ENCODE measurements around the gene E2F3.
"Not testable (repeated sequence)": the region's sequence is repeated elsewhere in the genome, so short reads cannot be mapped to it uniquely, and the experiment has no call there.

The E2F3 gene

GRCh38 chr6:20467437-20467836, 65.8 kb downstream of the E2F3 start:
- no peak for DNase-seq (ENCODE audit: low read depth in 2 of 2)

- no peak for DNase-seq (ENCODE audit: low read depth in 2 of 2)
These were observed 66.5 kb downstream of the E2F3 start for GRCh38 chr6:20468209-20468608.

DNA sequence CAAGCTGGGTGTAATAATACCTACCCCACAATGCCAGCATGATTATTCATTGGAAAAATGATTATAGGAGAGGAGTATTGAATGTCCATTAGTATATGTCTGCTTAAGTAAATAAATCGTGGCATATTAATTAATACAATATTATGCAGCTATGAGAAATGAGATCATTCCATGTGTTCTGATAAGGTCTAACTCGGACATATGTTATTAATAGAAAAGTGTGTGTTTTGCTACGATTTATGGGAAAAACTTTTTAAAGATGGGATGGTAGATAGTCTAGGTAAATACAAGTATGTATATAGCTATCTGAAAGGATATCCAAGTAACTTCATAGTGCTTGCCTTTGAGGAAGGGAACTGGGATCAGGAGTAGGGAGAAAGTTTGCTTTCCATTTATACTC, 71.1 kb downstream of the E2F3 start:
- DNase-seq (ENCODE audit: low read depth in 2 of 2) = no peak

DNA sequence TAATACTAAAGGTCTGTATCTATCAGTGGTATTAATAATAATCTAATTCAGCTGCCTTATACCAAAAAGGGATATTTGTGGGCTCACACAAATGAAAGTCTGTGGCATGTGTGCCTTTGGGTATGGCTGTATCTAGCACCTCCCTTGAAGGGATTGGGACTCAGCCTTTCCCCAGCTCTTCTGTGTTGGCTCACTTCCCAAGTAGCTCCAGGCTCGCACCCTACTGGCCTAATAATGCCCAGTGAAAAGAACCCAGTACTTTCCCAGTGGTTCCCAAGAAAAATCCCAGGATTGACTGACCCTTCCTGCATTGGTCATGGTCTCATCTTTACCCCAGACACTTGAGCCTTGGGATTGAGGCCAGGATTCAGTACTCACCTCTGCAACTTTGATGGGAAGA, 71.8 kb downstream of the E2F3 start:
- DNase-seq (ENCODE audit: low read depth in 2 of 2) = no peak

- no peak for DNase-seq (ENCODE audit: low read depth in 2 of 2)
These were observed 73.3 kb downstream of the E2F3 start for GRCh38 chr6:20474874-20475542.

DNA sequence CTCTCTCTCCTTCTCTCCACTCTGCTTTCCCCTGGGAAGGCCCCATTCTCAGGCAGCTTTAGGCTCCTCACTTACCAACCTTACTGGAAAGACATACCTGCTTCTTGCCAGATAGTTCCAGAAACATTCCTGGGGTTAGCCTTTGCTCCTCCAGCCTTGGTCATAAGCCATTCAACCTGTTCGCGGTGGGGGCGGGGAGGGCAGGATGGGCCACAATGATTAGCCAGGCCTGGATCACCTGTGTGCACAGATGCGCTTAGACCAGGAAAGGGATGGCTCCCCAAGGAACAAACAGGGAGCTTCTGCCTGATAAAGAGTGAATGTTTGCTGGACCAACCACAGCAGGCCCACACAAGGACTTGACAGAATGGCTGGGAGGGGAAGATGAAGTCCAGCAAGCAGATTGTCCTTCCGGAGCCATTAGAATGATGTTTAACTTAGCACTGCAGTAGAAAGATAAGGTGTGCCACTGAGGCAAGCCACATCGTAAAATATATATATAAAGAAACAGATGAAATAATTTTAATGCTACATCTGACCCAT, 74.9 kb downstream of the E2F3 start:
- DNase-seq (ENCODE audit: low read depth in 2 of 2) = no peak

GRCh38 chr6:20477485-20477884, 75.8 kb downstream of the E2F3 start:
- no peak for DNase-seq (ENCODE audit: low read depth in 2 of 2)

DNA sequence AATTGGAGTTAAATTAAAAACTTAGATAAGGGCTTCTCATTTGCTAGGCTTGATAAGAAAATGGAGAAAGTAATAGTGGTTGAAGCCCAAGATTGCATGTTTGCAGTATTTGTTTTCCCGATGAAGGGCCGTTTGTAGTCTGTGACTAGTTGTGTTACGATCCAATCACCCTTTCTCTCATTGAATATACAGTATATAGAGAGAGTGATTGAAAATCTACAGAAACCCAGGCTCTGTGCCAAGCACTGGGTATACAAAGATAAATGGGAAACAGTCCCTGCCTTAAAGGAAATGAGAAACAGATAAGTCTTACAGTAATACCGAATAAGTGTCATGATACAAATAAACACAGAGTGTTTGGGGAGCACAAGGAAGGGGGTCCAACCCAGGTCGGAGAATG, 77.4 kb downstream of the E2F3 start:
- no peak for DNase-seq (ENCODE audit: low read depth in 2 of 2)

- no peak for DNase-seq (ENCODE audit: low read depth in 2 of 2)
These were observed 77.8 kb downstream of the E2F3 start for GRCh38 chr6:20479526-20479925.

DNA sequence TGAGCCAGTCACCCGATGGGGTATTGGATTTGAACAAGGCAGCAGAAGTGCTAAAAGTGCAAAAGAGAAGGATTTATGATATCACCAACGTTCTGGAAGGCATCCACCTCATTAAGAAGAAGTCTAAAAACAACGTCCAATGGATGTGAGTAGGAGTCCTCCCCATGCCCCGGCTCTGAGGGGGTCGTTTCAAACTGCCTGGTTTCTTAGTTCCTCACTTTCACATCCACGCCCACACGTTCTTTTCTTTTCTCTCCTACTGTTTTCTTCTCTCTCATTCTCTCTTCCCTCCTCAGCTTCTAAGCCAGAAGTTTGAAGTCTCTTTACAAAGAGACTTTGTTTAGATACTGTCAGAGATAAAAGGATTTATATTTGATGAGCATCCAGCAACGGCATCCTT, 79.6 kb downstream of the E2F3 start:
- no peak for DNase-seq (ENCODE audit: low read depth in 2 of 2)

DNA sequence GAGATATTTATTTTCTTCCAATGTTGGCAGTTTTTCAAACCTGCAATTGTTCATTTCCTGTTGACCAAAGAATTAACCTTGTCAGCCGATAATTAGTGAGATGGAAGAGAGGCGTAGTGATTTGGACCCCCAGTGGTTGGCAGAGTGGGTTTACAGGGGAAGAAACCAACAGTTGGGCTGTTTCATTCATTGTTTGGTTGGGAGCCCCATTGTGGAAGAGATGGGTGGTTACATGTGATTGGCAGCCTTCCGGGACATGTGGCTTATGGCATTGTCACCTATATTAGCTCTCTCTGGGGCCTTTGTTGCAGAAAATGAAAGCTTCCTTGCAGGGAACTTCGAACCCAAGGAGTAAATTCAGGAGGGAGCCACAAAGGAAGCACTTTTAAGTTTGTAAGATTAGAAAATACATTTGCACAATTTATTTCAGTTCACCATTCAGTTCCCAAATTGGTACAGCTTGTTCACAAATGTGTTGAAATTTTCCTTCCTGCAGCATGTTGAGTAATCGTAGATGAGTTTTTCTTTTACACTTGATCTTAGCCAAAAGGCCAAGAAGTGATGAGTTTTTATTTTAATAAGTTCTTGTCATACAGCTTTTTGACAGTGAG, 82.3 kb downstream of the E2F3 start:
- DNase-seq (ENCODE audit: low read depth in 2 of 2) = no peak

DNA sequence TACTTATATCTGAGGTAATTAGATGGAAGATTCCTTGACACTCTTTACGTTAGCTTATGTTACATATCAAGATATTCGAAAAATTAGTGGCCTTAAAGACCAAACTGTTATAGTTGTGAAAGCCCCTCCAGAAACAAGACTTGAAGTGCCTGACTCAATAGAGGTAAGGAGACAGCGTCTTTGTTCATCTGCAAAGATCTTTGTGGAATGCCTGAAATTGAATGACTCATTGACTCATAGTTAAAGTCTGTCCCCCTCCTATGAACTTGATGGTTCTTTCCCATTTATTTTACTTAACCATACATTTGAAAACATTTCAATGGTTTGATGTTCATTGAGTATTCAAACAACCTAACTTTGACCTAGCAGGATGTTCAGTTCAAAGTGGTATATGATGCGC, 85.0 kb downstream of the E2F3 start:
- no peak for DNase-seq (ENCODE audit: low read depth in 2 of 2)

DNA sequence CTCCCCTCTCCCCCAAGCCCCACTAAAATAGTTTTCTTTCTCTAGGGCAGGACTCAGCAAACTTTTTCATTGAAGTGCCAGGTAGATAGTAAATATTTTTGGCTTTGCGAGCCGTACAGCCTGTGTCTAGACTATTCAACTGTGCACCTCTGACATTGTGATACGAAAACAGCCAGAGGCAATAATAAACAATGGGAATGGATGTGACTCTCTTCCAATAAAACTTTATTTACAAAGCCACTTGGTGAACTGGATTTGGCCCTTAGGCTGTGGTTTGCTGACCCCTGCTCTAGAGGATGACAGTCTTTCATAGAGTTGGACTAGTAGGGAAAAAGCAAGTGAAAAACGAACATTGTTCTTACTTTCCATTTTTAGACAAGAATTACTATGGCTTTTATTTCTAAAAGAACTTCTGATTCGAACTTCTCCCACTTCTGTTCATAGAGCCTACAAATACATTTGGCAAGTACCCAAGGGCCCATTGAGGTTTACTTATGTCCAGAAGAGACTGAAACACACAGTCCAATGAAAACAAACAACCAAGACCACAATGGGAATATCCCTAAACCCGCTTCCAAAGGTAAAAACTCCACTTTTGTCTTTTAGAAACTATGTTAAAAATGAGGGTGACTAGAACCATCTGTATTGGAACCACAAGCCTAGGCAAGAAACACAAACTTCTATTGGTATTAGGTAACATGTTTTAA, 86.1 kb downstream of the E2F3 start:
- DNase-seq (ENCODE audit: low read depth in 2 of 2) = no peak

DNA sequence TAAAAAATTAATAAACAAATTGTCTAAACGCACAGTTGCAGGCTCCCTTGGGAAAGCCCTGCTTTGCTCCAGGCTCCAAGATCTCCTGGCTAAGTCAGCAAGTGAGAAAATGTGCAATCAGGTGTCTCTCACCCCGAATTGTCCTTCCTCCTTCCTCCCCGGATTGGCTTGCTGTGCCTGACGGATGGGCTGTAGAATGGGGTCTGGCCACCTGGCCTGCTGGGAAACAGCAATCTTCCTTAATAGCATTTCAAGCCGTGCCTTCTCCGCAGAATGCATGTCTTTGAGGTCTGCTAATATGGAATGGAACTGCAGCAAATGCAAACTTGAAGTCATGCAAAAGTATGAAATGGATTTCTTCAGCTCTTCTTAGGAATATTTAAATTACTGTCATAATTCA, 88.9 kb downstream of the E2F3 start:
- DNase-seq (ENCODE audit: low read depth in 2 of 2) = no peak

GRCh38 chr6:20492099-20492498, 90.4 kb downstream of the E2F3 start:
- no peak for DNase-seq (ENCODE audit: low read depth in 2 of 2)

GRCh38 chr6:20497216-20498040, 95.7 kb downstream of the E2F3 start:
- no peak for DNase-seq (ENCODE audit: low read depth in 2 of 2)

DNA sequence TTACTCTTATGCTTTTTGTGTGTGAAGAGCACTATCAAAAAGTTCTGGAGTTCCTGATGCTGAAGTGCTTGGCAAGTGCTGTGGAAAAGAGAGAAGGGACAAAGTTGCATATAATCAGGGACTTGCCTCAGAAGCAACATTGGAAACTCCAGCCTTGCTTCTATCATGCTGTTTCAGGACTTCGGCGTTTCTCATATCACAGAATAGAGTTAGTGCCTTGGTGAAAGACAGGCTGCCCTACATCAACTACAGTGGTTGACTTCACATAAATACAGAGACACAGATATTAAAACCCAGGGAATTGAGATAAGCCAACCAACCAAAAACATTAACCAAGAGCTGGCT, 96.3 kb downstream of the E2F3 start:
- DNase-seq (ENCODE audit: low read depth in 2 of 2) = no peak

GRCh38 chr6:20509212-20509611, 107.5 kb downstream of the E2F3 start:
- no peak for DNase-seq (ENCODE audit: low read depth in 2 of 2)

DNA sequence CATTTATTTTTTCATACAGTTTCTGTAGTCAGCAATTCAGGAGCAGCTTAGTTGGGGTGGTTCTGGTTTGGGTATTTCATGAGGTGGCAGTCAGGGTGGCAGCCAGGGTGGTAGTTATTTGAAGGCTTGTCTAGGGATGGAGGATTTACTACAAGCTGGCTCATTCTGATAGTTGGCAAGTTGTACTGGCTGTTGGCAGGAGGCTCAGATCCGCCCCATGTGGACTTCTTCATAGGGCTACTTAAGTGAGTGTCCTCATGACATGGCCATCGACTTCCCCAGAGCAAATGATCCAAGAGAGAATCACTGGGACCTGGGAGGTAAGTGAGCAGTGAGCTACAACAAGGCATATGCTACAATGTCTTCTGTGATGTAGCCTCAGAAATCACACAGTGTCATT, 110.2 kb downstream of the E2F3 start:
- no peak for DNase-seq (ENCODE audit: low read depth in 2 of 2)

DNA sequence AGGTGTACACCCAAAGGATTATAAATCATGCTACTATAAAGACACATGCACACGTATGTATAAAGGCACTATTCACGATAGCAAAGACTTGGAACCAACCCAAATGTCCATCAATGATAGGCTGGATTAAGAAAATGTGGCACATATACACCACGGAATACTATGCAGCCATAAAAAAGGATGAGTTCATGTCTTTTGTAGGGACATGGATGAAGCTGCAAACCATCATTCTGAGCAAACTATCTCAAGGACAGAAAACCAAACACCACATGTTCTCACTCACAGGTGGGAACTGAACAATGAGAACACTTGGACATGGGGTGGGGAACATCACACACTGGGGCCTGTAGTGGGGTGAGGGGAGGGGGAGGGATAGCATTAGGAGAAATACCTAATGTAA, 123.5 kb downstream of the E2F3 start:
- not testable (repeated sequence) for DNase-seq (ENCODE audit: low read depth in 2 of 2)

DNA sequence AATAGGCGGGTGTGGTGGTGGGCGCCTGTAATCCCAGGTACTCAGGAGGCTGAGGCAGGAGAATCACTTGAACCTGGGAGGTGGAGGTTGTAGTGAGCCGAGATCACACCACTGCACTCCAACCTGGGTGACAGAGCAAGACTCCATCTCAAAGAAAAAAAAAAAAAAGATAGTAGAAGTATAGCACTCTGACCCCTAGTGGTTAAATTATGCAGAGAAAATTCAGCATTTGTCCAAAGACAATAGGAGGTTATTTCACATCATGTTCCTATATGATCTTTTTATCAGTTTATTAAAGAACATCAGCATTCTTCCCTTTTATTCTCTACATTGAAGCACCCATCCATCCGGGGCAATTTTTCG, 127.4 kb downstream of the E2F3 start:
- DNase-seq (ENCODE audit: low read depth in 2 of 2) = not testable (repeated sequence)

DNA sequence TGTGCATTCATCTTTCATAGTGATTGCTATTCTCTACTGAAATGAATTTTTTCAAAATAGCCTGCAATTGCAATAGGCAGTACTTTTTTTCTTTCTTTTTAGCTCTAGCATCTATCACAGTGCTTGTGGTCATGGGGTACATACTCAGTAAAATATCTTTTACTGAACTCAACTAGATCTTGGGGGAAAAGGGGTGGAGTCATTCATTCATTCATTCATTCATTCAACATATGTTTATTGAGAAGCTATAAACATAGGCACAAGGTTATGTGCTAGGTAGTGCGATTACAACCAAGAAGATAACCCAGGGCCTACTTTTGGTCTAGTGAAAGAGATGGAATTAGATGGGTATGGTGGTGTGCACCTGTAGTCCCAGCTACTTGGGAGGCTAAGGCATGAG, 131.2 kb downstream of the E2F3 start:
- DNase-seq (ENCODE audit: low read depth in 2 of 2) = no peak
